H9 (cell line): ENCODE data around the gene NUMBL. TPM values are rescaled to one million over a fixed set of nuclear protein-coding genes. Genes with fewer than 3 reads are reported as not detected.

Experiments
- DNase-seq: peaks from one replicate; pipeline ENCODE4 v3.0.0-alpha.2; 2017
- H2AFZ ChIP-seq: one replicate; pipeline ENCODE4 v1.6.1; 2013; ENCODE audit warnings: mild to moderate bottlenecking, low read length, control low read depth, moderate library complexity
- H2AK5ac ChIP-seq: 2 replicates; pipeline ENCODE4 v1.6.1; 2013; ENCODE audit warnings: low read length, control low read depth, mixed read lengths; ENCODE audit not compliant: insufficient read length
- H2BK120ac ChIP-seq: one replicate; pipeline ENCODE4 v1.6.1; 2013; ENCODE audit warnings: low read depth, mild to moderate bottlenecking, low read length, control low read depth, inconsistent platforms; ENCODE audit not compliant: poor library complexity, severe bottlenecking
- H2BK12ac ChIP-seq: 2 replicates; pipeline ENCODE4 v1.6.1; 2013; ENCODE audit warnings: low read length, control low read depth, mixed read lengths, low read depth; ENCODE audit not compliant: insufficient read length
- H2BK15ac ChIP-seq: 2 replicates; pipeline ENCODE4 v1.6.1; 2013; ENCODE audit warnings: low read depth, low read length, control low read depth
- H2BK20ac ChIP-seq: one replicate; pipeline ENCODE4 v1.6.1; 2013; ENCODE audit warnings: low read depth, mild to moderate bottlenecking, low read length, control low read depth, inconsistent platforms; ENCODE audit not compliant: poor library complexity, severe bottlenecking
- H2BK5ac ChIP-seq: 2 replicates; pipeline ENCODE4 v1.6.1; 2013; ENCODE audit warnings: low read length, control low read depth, mixed read lengths; ENCODE audit not compliant: insufficient read length
- H3K14ac ChIP-seq: 2 replicates; pipeline ENCODE4 v1.6.1; 2013; ENCODE audit warnings: low read length, control low read depth; ENCODE audit not compliant: insufficient read depth
- H3K18ac ChIP-seq: 2 replicates; pipeline ENCODE4 v1.6.1; 2013; ENCODE audit warnings: low read depth, mild to moderate bottlenecking, mixed read lengths, low read length, control low read depth; ENCODE audit not compliant: insufficient read length
- H3K23ac ChIP-seq: 2 replicates; pipeline ENCODE4 v1.6.1; 2013; ENCODE audit warnings: low read length, control low read depth, mixed read lengths, low read depth; ENCODE audit not compliant: insufficient read length
- H3K23me2 ChIP-seq: 2 replicates; pipeline ENCODE4 v1.6.1; 2013; ENCODE audit warnings: low read depth, mild to moderate bottlenecking, mixed read lengths, low read length, control low read depth; ENCODE audit not compliant: insufficient read length, poor library complexity, severe bottlenecking
- H3K27ac ChIP-seq: 2 replicates; pipeline ENCODE4 v1.5.1; 2013; ENCODE audit warnings: low read length, control low read depth, mixed read lengths, low read depth; ENCODE audit not compliant: insufficient read length
- H3K27me3 ChIP-seq: 2 replicates; pipeline ENCODE4 v1.6.1; 2013; ENCODE audit warnings: low read length, control low read depth, inconsistent platforms; ENCODE audit not compliant: insufficient read depth
- H3K4ac ChIP-seq: 2 replicates; pipeline ENCODE4 v1.6.1; 2013; ENCODE audit warnings: low read depth, mild to moderate bottlenecking, control low read depth, inconsistent platforms, low read length, moderate library complexity
- H3K4me1 ChIP-seq: 2 replicates; pipeline ENCODE4 v1.6.1; 2013; ENCODE audit warnings: low read length, control low read depth, inconsistent platforms; ENCODE audit not compliant: insufficient read depth
- H3K4me2 ChIP-seq: 2 replicates; pipeline ENCODE4 v1.6.1; 2013; ENCODE audit warnings: low read length, control low read depth, mixed read lengths; ENCODE audit not compliant: insufficient read length, insufficient read depth
- H3K56ac ChIP-seq: 2 replicates; pipeline ENCODE4 v1.6.1; 2013; ENCODE audit warnings: low read depth, mild to moderate bottlenecking, mixed read lengths, low read length, control low read depth; ENCODE audit not compliant: insufficient read length
- H3K79me1 ChIP-seq: 2 replicates; pipeline ENCODE4 v1.6.1; 2013; ENCODE audit warnings: low read depth, mild to moderate bottlenecking, moderate library complexity, low read length, control low read depth, inconsistent platforms; ENCODE audit not compliant: insufficient read depth, poor library complexity, severe bottlenecking
- H3K79me2 ChIP-seq: 2 replicates; pipeline ENCODE4 v1.6.1; 2013; ENCODE audit warnings: low read length, control low read depth, inconsistent platforms; ENCODE audit not compliant: insufficient read depth
- H3K9ac ChIP-seq: 2 replicates; pipeline ENCODE4 v1.6.1; 2013; ENCODE audit warnings: low read length, control low read depth, mixed read lengths; ENCODE audit not compliant: insufficient read length; ENCODE audit errors: extremely low read depth
- H3K9me3 ChIP-seq: one replicate; pipeline ENCODE4 v1.6.1; 2013; ENCODE audit warnings: low read depth, low read length, inconsistent platforms; ENCODE audit not compliant: control insufficient read depth
- H3T11ph ChIP-seq: one replicate; pipeline ENCODE4 v1.6.1; 2013; ENCODE audit warnings: mild to moderate bottlenecking, low read length, control low read depth, inconsistent platforms
- H4K20me1 ChIP-seq: one replicate; pipeline ENCODE4 v1.6.1; 2013; ENCODE audit not compliant: control insufficient read depth, insufficient read length, insufficient read depth
- H4K5ac ChIP-seq: 2 replicates; pipeline ENCODE4 v1.6.1; 2013; ENCODE audit warnings: low read depth, mild to moderate bottlenecking, mixed read lengths, low read length, control low read depth; ENCODE audit not compliant: insufficient read length
- H4K8ac ChIP-seq: replicated peaks from 2 replicates; pipeline ENCODE4 v1.6.1; 2013; ENCODE audit warnings: low read length, control low read depth, mixed read lengths, low read depth; ENCODE audit not compliant: insufficient read length
- H4K91ac ChIP-seq: 2 replicates; pipeline ENCODE4 v1.6.1; 2013; ENCODE audit warnings: low read depth, mild to moderate bottlenecking, moderate library complexity, mixed read lengths, low read length, control low read depth; ENCODE audit not compliant: insufficient read length
- H3K27ac Mint-ChIP-seq, 3 experiments: 2 replicates in 2 of 3; 3 replicates in 1 of 3; pipeline ENCODE4 v1.8.0; 2020 to 2021; ENCODE audit warnings: mixed read lengths in 3 of 3, mild to moderate bottlenecking in 1 of 3, moderate library complexity in 1 of 3
- H3K27me3 Mint-ChIP-seq: 2 replicates; pipeline ENCODE4 v1.8.0; 2021; ENCODE audit warnings: low read depth, mild to moderate bottlenecking, moderate library complexity, mixed read lengths
- H3K36me3 Mint-ChIP-seq, 3 experiments: 2 replicates in 2 of 3; 3 replicates in 1 of 3; pipeline ENCODE4 v1.8.0; 2020 to 2021; ENCODE audit warnings: low read depth in 3 of 3, mixed read lengths in 3 of 3; ENCODE audit not compliant: insufficient read depth in 1 of 3
- H3K4me1 Mint-ChIP-seq, 2 experiments: 2 replicates each; pipeline ENCODE4 v1.8.0; 2020; ENCODE audit warnings: mixed read lengths in 2 of 2
- H3K4me3 Mint-ChIP-seq, 2 experiments: 2 replicates in 1 of 2; 3 replicates in 1 of 2; pipeline ENCODE4 v1.8.0; 2020 to 2021; ENCODE audit warnings: mild to moderate bottlenecking in 2 of 2, mixed read lengths in 2 of 2, moderate library complexity in 1 of 2
- H3K9me3 Mint-ChIP-seq, 2 experiments: 2 replicates in 1 of 2; 3 replicates in 1 of 2; pipeline ENCODE4 v1.8.0; 2020; ENCODE audit warnings: mild to moderate bottlenecking in 2 of 2, mixed read lengths in 2 of 2, moderate library complexity in 1 of 2
- WGBS: extraction: QIAGEN DNeasy Blood & Tissue Kit; methylation state at CpG from one replicate; pipeline ENCODE4 v1.1.7; 2013; ENCODE audit warnings: missing lambda C conversion rate, low lambda C conversion rate, mixed read lengths; ENCODE audit not compliant: insufficient read length; ENCODE audit errors: extremely low coverage; 5-methylcytosine and 5-hydroxymethylcytosine counted together
- total RNA-seq: library from RNA; stranded (reverse); gene quantifications from 2 replicates; pipeline ENCODE4 v1.2.1, GENCODE V29; 2021
- TF ChIP-seq, protein P1 (sequence below): fragments of 200-600 bp; sonication (generic); conservative IDR thresholded peaks from 3 replicates; pipeline ENCODE4 v1.8.0; 2021; ENCODE audit warnings: antibody characterized with exemption, mild to moderate bottlenecking

NUMBL gene
- total RNA-seq, 1 experiment from 2014 or later = 34.5 TPM

DNA sequence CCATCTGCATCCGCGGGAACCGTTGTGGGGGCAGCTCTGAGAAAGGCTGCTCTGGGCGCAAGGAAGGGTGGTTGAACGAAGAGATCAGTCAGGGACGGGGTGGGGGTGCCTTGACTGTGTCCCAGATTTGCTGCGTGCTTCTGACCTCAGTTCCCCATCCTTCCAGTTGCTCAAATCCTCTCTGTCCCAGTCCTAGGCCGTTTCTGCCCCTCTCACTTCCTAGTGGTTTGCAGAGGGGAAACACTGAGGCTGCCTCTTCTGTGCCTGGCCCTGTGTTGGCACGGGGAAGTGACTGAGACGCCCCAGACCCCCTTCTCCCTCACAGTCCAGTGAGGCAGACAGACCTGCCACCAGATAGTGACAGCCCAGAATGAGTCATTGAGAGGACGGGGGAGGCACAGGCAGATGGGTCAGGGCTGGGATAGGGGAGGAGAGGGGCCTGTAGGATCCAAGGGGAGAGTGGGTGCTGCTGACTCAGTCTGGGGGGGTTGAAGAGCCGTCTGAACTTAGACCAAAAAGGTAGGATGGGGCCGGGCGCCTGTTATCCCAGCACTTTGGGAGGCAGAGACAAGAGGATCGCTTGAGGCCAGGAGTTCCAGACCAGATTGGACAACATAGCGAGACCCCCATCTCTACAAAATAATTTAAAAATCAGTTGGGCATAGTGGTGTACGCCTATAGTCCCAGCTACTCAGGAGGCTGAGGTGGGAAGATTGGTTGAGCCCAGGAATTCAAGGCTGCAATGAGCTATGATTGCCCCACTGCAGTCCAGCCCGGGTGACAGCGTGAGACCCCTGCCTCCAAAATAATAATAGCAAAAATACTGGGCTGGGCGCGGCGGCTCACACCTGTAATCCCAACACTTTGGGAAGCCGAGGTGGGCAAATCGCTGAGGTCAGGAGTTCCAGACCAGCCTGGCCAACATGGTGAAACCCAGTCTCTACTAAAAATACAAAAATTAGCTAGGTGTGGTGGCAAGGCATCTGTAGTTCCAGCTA is 26.5 kb downstream of the NUMBL start:
- Mint-ChIP-seq H3K27ac (peak overlapping the region in 1 of 3 experiments; percentile 90; a peak in 1 of 7 replicates), H3K4me3 (peak overlapping the region; percentile 76 to 88), H3K36me3 (peaks cover 1 to 16% (median 8%) of the 10 kb centered on the region in 3 experiments; a peak in 5 of 7 replicates), H3K9me3 (no peaks in the 10 kb centered on the region), H3K4me1 (peaks cover 5 to 8% of the 10 kb centered on the region in 2 experiments), H3K27me3 (peaks cover 19% of the 10 kb centered on the region)
- no peak overlapping the region for H2BK20ac ChIP-seq
- no peak overlapping the region for H2AFZ ChIP-seq
- H3K27ac ChIP-seq = no peak overlapping the region
- no peak overlapping the region for H2AK5ac ChIP-seq
- H3K9ac ChIP-seq = no peak overlapping the region
- no peaks in the 10 kb centered on the region for H4K20me1 ChIP-seq
- H3K79me1 ChIP-seq = no peaks in the 10 kb centered on the region
- no peak overlapping the region for H2BK5ac ChIP-seq
- no peaks in the 10 kb centered on the region for H3K27me3 ChIP-seq
- no peaks in the 10 kb centered on the region for H3K4me1 ChIP-seq
- no peaks in the 10 kb centered on the region for H3K23me2 ChIP-seq
- H3T11ph ChIP-seq = no peak overlapping the region
- no peaks in the 10 kb centered on the region for H3K9me3 ChIP-seq
- no peak overlapping the region for H2BK15ac ChIP-seq
- H3K79me2 ChIP-seq = no peaks in the 10 kb centered on the region
- H3K14ac ChIP-seq = no peak overlapping the region
- no CpG with 5 or more reads among the region's 24 CpGs for WGBS
- no peak overlapping the region for H3K4ac ChIP-seq
- no peak overlapping the region for H3K23ac ChIP-seq
- no peak overlapping the region for H4K5ac ChIP-seq
- H2BK120ac ChIP-seq = no peak overlapping the region
- no peak overlapping the region for H3K56ac ChIP-seq
- no peak overlapping the region for H4K8ac ChIP-seq
- no peak for DNase-seq
- TF ChIP-seq, protein P1, sequence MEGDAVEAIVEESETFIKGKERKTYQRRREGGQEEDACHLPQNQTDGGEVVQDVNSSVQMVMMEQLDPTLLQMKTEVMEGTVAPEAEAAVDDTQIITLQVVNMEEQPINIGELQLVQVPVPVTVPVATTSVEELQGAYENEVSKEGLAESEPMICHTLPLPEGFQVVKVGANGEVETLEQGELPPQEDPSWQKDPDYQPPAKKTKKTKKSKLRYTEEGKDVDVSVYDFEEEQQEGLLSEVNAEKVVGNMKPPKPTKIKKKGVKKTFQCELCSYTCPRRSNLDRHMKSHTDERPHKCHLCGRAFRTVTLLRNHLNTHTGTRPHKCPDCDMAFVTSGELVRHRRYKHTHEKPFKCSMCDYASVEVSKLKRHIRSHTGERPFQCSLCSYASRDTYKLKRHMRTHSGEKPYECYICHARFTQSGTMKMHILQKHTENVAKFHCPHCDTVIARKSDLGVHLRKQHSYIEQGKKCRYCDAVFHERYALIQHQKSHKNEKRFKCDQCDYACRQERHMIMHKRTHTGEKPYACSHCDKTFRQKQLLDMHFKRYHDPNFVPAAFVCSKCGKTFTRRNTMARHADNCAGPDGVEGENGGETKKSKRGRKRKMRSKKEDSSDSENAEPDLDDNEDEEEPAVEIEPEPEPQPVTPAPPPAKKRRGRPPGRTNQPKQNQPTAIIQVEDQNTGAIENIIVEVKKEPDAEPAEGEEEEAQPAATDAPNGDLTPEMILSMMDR = no peak
- no peak overlapping the region for H4K91ac ChIP-seq
- H3K18ac ChIP-seq = no peak overlapping the region
- no peak overlapping the region for H2BK12ac ChIP-seq
- H3K4me2 ChIP-seq = peak overlapping the region; percentile 45
